Activated CD4-positive, alpha-beta T cell treated with anti-CD3 and anti-CD28 coated beads, Interleukin-2, amount 10 ng/mL, durations not matched to agents 7 days and 5 days (primary cell): ENCODE data around the gene IGFALS. TPM values are rescaled to one million over a fixed set of nuclear protein-coding genes. Genes with fewer than 3 reads are reported as not detected.

ENCODE experiments used
- CTCF ChIA-PET: fragments of 350-600 bp; sonication (Branson Sonifier 250); formaldehyde crosslinking; loops from one replicate; lab custom pipeline; 2021; ENCODE audit warnings: antibody characterized with exemption; lab: Charles Lee
- POLR2A ChIA-PET: fragments of 350-600 bp; sonication (Branson Sonifier 250); formaldehyde crosslinking; loops from one replicate; lab custom pipeline; 2021; ENCODE audit warnings: antibody characterized with exemption; lab: Charles Lee
- DNase-seq: peaks from one replicate; pipeline ENCODE4 v3.0.0-alpha.2; 2020
- H3K27ac Mint-ChIP-seq: one replicate; pipeline ENCODE4 v1.8.0; 2021; ENCODE audit warnings: mild to moderate bottlenecking, moderate library complexity, mixed read lengths
- H3K27me3 Mint-ChIP-seq: one replicate; pipeline ENCODE4 v1.8.0; 2021; ENCODE audit warnings: mixed read lengths
- H3K36me3 Mint-ChIP-seq: one replicate; pipeline ENCODE4 v1.8.0; 2021; ENCODE audit warnings: low read depth, mixed read lengths
- H3K4me1 Mint-ChIP-seq: one replicate; pipeline ENCODE4 v1.8.0; 2021; ENCODE audit warnings: mixed read lengths
- H3K4me3 Mint-ChIP-seq: one replicate; pipeline ENCODE4 v1.8.0; 2021; ENCODE audit warnings: mild to moderate bottlenecking, moderate library complexity, mixed read lengths
- H3K9me3 Mint-ChIP-seq: one replicate; pipeline ENCODE4 v1.8.0; 2021; ENCODE audit warnings: mixed read lengths
- total RNA-seq, 2 experiments: library from RNA; stranded (reverse); gene quantifications; one replicate each; pipeline ENCODE4 v1.2.3, GENCODE V29; 2021

The IGFALS gene
- total RNA-seq, 2 experiments from 2014 or later, result 0.15 TPM; not detected in 1

DNA sequence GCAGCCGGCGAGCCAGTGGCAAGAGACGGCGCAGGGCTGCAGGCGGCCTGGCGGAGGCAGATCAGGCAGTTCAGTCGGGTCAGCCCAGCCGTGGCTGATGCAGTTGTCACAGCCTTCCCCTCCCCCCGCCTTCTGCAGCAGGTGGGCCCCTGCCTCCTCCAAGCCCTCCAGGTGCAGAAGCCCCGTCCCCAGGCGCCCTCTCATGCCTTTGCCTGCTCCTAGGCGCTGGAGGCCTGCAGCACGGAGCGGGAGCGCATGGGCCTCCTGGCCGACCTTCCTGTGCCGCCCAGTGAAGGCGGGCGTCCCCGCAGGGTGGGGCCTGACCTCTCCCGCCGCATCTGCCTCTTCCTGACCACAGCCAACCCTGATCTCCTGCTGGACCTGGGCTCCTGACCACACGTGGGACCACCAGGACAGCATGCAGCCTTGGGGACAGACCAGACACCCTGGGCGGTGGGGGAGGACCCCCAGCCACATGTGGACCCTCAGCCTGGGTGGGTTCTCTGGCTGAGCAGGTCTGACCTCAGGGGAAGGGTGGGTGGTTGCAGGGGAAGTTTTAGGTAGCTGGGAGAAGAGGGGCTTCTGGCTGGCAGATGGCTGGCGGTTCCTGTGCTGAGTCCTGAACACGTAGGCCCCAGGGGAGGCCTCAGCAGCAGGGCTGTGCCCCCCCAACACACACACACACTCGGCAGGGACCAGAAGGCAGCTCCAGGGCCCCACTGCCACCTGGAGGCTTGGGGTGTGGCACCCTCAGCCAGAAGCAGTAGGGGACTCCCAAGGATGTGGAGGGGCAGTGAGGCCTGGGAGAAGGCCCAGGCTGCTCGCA is 17.4 kb downstream of the IGFALS start:
- POLR2A ChIA-PET, result no interaction called here
- Mint-ChIP-seq H3K36me3 (peaks cover 11% of the 10 kb centered on the region), H3K4me3 (no peak overlapping the region), H3K27me3 (no peaks in the 10 kb centered on the region), H3K9me3 (no peaks in the 10 kb centered on the region), H3K27ac (peak overlapping the region; percentile 25), H3K4me1 (peaks cover 11% of the 10 kb centered on the region)
- CTCF ChIA-PET, result interaction anchor here (1.0 to 1.3 kb wide), 2 partner anchors 12 to 70 kb away, joined by 3 to 4 read pairs; partner anchors contain the start of gene MAPK8IP3
- DNase-seq, result no peak

DNA sequence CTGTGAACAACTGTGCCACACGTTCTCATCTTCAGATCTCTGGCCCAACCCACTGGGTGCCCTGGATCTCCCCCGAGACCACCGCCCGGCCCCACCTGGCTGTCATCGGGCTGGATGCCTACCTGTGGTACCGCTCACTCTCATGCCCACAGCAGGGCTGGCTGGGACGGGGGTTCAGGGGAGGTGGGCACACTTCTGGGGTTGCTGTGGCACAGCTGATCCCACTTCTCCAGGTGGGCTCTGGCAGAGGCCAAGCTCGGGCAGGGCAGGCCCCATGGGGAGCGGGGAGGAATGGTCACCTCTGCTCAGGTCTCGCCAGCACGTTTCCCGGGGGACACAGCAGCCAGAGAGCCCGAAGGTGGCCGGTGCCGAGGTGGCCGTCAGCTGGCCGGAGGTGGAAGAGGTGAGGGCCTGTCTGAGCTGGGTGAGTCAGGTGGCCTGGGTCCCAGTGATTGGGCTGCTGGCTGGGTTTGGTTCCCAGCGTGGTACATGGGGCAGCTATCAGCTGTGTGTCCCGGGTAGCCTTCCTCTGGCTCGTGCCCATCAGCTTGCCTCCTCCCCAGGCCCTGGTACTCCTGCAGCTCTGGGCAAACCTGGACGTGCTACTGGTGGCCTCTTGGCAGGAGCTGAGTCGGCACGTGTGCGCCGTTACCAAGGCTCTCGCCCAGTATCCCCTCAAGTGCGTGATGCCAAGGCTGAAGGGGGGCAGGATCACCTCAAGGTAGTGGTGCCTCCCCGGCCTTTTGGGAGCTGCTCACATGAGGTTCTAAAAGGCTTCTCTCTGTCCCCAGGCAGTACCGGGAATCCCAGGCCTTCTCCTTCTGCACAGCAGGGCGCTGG is 18.3 kb downstream of the IGFALS start:
- H3K36me3 Mint-ChIP-seq, result peaks cover 11% of the 10 kb centered on the region
- CTCF ChIA-PET, result interaction anchor here (1.0 to 1.7 kb wide), 5 partner anchors 8 to 69 kb away, joined by 3 to 6 read pairs (median 4); partner anchors contain the start of genes MAPK8IP3, NUBP2 and SPSB3
- H3K27me3 Mint-ChIP-seq, result no peaks in the 10 kb centered on the region
- POLR2A ChIA-PET, result interaction anchor here (1.2 kb wide), 1 partner anchor 7 kb away, joined by 5 read pairs; the partner anchor contains the start of genes NUBP2 and SPSB3
- H3K9me3 Mint-ChIP-seq, result no peaks in the 10 kb centered on the region
- H3K4me3 Mint-ChIP-seq, result peak overlapping the region; percentile 86
- peaks cover 10% of the 10 kb centered on the region for H3K4me1 Mint-ChIP-seq
- no peak overlapping the region for H3K27ac Mint-ChIP-seq
- DNase-seq, result no peak

DNA sequence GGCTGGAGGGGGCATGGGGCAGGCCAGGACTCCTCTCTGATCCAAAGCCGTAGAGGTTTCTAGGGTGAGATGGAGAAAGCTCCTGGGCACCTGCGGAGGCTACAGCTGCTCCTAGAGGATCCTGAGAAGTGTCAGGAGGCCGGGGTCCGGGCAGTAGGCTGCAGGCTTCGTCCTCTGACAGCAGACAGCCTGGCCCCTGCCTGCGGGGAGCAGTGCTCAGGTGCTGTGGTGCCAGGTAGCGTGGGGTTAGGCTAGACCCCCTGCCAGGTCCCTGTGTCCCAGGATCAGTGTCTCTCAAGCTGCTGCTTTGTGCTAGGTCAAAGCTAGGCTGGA is 19.1 kb downstream of the IGFALS start:
- no peak overlapping the region for H3K27ac Mint-ChIP-seq
- CTCF ChIA-PET, result interaction anchor here (0.7 to 1.7 kb wide), 5 partner anchors 9 to 74 kb away, joined by 3 to 6 read pairs (median 4); partner anchors contain the start of genes MAPK8IP3, NUBP2 and SPSB3
- no peak for DNase-seq
- H3K4me3 Mint-ChIP-seq, result peak overlapping the region; percentile 86
- POLR2A ChIA-PET, result interaction anchor here (1.2 kb wide), 1 partner anchor 8 kb away, joined by 5 read pairs; the partner anchor contains the start of genes NUBP2 and SPSB3
- H3K4me1 Mint-ChIP-seq, result peaks cover 13% of the 10 kb centered on the region
- peaks cover 14% of the 10 kb centered on the region for H3K36me3 Mint-ChIP-seq
- no peaks in the 10 kb centered on the region for H3K9me3 Mint-ChIP-seq
- no peaks in the 10 kb centered on the region for H3K27me3 Mint-ChIP-seq

DNA sequence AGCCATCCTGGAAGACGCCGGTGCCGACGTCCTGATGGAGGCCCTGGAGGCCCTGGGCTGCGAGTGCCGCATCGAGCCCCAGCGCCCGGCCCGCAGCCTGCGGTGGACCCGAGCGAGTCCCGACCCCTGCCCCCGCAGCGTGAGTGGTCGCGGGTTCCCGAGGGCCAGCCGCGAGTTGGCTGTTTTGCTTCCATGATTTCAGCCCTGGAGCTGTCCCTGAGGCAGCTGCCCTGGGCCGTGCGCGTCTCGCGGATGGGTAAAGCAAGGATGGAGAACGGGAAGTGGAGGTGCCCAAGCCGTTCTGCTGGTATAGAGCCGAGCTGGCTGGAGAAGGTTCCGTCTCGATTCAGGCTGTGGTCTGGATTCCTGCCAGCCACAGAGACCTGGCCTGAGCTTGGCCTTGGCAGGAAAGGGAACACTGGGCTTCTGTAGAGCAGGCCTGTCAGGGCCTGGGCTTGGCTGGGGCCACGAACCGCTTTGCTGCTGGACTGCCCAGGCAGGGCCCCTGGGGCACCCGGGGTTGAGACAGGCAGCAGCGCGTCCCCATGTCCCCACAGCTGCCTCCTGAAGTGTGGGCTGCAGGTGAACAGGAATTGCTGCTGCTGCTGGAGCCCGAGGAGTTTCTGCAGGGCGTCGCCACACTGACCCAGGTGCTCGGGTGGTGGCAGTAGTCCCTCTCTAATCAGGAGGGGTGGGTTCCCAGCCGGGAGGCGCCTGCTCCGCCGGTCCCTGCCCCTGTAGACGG is 19.6 kb downstream of the IGFALS start:
- POLR2A ChIA-PET, result interaction anchor here (1.2 kb wide), 1 partner anchor 9 kb away, joined by 5 read pairs; the partner anchor contains the start of genes NUBP2 and SPSB3
- peak; percentile 29 for DNase-seq
- Mint-ChIP-seq H3K36me3 (peaks cover 14% of the 10 kb centered on the region), H3K9me3 (no peaks in the 10 kb centered on the region), H3K4me1 (peaks cover 13% of the 10 kb centered on the region), H3K27ac (peak overlapping the region; percentile 81), H3K4me3 (peak overlapping the region; percentile 86), H3K27me3 (no peaks in the 10 kb centered on the region)
- CTCF ChIA-PET, result interaction anchor here (0.6 to 1.7 kb wide), 7 partner anchors 9 to 162 kb away, joined by 3 to 6 read pairs (median 3); partner anchors contain the start of genes MAPK8IP3, NUBP2 and SPSB3

DNA sequence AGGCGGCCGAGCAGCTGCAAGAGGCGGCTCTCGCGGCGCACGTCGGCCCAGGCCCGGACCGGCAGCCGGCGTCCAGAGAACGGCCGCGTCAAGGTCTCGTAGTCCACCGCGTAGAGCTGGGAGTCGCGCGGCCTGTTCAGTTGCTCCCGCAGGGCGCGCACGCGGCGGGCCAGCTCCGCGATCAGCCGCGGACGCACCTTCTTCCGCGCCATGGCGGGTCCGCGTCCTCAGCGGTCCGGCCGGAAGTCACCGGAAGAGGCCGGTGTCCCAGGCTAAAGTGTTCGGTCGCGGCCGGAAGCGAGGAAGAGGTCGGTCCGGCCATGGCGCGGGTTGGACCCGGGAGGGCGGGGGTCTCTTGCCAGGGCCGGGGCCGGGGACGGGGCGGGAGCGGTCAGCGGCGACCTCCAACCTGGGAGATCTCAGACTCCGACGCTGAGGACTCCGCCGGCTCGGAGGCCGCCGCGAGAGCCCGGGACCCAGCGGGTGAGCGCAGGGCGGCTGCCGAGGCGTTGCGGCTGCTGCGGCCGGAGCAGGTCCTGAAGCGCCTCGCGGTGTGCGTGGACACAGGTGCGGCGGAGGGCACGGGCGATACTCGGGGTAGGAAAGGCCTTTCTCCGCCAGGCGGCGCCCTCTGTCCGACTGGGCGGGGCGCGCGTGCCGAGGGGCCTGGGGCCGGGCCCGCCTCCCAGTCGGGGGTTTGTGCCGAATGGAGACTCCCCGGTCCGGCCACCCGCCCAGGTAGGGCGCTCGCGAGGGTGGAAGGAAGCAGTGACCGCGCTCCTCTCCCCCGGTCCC is 20.4 kb downstream of the IGFALS start, which contains the start of gene MRPS34:
MRPS34 (minus strand) TSS at position 227 of the 795 bp plus-strand sequence; CDS start at position 212, 15 bp downstream.
- H3K9me3 Mint-ChIP-seq, result no peaks in the 10 kb centered on the region
- CTCF ChIA-PET, result interaction anchor here (0.9 to 2.4 kb wide), 6 partner anchors 9 to 474 kb away, joined by 3 to 14 read pairs (median 4); partner anchors contain the start of genes MAPK8IP3, NUBP2 and SPSB3
- peak; percentile 81 for DNase-seq
- peak within 1 kb of the TSS; percentile 86 for H3K4me3 Mint-ChIP-seq
- H3K4me1 Mint-ChIP-seq, result peaks cover 13% of the 10 kb centered on the region
- POLR2A ChIA-PET, result interaction anchor here (1.4 kb wide), 1 partner anchor 9 kb away, joined by 6 read pairs; the partner anchor contains the start of genes NUBP2 and SPSB3
- peaks cover 15% of the 10 kb centered on the region for H3K36me3 Mint-ChIP-seq
- no peaks in the 10 kb centered on the region for H3K27me3 Mint-ChIP-seq
- H3K27ac Mint-ChIP-seq, result peak within 1 kb of the TSS; percentile 96

DNA sequence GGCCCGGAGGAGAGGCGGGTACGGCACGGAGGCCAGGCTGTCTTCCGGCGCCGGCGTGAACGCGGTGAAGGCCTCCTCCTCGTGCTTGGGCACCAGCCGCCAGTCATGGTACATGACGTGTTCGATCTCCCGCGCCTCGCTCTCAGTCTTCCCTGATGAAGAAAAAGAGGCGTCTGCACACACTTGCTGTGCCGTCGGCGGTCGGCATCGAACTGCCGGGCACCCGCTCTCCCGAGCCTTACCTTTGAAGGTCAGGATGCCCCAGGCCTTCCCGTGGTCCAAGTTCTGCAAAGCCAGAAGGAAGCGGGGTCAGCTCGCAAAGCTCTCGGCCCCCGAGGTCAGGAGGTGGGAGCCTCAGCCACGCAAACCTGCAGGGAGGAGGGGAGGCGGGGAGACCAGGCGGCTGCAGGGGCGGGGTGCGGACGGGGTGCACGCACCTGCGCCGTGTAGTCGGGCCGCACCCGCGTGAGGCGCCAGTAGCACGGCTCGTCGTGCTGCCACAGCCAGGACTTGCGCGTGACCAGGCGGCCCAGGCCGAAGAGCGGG is 21.1 kb downstream of the IGFALS start, which contains the start of gene EME2:
EME2 (plus strand) TSS at position 449 of the 546 bp plus-strand sequence. CDS start 418 bp downstream, outside the sequence.
- Mint-ChIP-seq H3K27me3 (no peaks in the 10 kb centered on the region), H3K4me1 (peaks cover 13% of the 10 kb centered on the region), H3K4me3 (peak within 1 kb of the TSS; percentile 86), H3K9me3 (no peaks in the 10 kb centered on the region), H3K27ac (peak within 1 kb of the TSS; percentile 96), H3K36me3 (peaks cover 19% of the 10 kb centered on the region)
- POLR2A ChIA-PET, result interaction anchor here (1.4 kb wide), 1 partner anchor 10 kb away, joined by 6 read pairs; the partner anchor contains the start of genes NUBP2 and SPSB3
- CTCF ChIA-PET, result interaction anchor here (1.0 to 2.4 kb wide), 3 partner anchors 10 to 475 kb away, joined by 3 to 14 read pairs (median 8); partner anchors contain the start of genes MAPK8IP3, NUBP2 and SPSB3
- DNase-seq, result peak; percentile 59

DNA sequence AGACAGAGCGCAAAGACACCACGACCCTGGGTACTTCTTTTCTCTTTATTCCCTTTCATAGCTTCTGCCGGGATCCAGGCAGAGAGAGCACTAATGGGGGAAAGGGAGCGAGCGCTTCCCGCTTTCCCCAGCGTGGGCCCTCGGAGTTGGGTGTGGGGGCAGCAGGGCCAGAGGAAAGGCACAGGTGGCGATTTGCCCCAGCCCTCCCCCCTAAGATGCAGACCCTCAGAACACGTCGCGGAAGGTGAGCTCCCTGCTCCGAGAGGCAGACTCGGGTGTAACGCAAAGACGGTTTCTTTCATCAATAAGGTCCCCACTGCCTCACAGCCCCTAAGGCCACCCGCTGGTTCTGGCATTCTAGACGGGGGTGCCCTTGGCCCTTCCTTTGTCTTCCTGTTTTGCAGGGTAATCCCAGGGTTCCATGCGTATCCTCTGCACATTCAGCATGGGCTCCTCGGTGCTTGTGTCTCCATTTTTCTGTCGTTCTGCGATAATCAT is 21.6 kb downstream of the IGFALS start:
- Mint-ChIP-seq H3K27ac (peak overlapping the region; percentile 93), H3K9me3 (no peaks in the 10 kb centered on the region), H3K27me3 (no peaks in the 10 kb centered on the region), H3K4me3 (peak overlapping the region; percentile 86), H3K4me1 (peaks cover 13% of the 10 kb centered on the region), H3K36me3 (peaks cover 19% of the 10 kb centered on the region)
- no peak for DNase-seq
- ChIA-PET POLR2A (interaction anchor here (1.4 kb wide), 1 partner anchor 11 kb away, joined by 6 read pairs; the partner anchor contains the start of genes NUBP2 and SPSB3), CTCF (interaction anchor here (1.0 to 2.4 kb wide), 2 partner anchors 11 to 476 kb away, joined by 3 to 14 read pairs; partner anchors contain the start of genes NUBP2 and SPSB3)

DNA sequence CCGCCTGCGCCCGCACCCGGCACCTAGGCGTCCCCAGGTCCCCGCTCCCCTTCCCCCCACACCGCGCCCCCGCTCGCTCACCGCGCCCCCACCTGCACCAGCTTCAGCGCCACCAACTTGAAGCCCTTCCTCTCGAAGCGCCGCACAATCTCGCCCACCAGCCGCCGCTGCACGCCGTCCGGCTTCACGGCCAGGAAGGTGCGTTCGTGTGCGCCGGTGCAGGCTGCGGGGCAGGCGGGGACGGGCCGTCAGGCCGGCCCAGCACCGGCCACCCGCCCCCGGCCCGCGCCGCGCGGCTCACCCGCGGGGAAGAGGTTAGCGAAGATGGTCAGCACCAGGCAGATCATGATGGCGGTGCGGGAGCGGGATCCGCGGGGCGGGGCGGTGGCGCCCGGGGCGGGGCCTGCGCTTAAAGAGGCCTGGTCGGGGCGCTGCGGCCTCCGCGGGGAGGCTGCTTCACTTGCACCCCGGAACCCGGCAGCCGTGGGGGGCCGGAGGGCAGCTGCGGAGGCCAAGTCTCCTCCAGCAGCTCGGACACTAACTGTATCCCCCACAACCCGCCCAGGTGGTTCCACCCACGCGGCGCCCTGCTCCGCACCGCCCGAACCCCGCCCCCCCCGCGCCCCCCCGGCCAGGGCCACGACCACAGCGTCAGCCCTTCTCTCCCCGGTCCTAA is 22.2 kb downstream of the IGFALS start, which contains the start of gene NME3:
NME3 (minus strand) TSS at position 356 of the 676 bp plus-strand sequence; CDS start at position 347, 9 bp downstream.
- H3K9me3 Mint-ChIP-seq, result no peaks in the 10 kb centered on the region
- peak within 1 kb of the TSS; percentile 93 for H3K27ac Mint-ChIP-seq
- no peaks in the 10 kb centered on the region for H3K27me3 Mint-ChIP-seq
- H3K4me1 Mint-ChIP-seq, result peaks cover 13% of the 10 kb centered on the region
- DNase-seq, result peak; percentile 76
- peak within 1 kb of the TSS; percentile 86 for H3K4me3 Mint-ChIP-seq
- peaks cover 16% of the 10 kb centered on the region for H3K36me3 Mint-ChIP-seq
- POLR2A ChIA-PET, result no interaction called here
- CTCF ChIA-PET, result interaction anchor here (1.0 to 2.4 kb wide), 3 partner anchors 11 to 233 kb away, joined by 3 to 14 read pairs (median 3); partner anchors contain the start of genes NUBP2 and SPSB3

DNA sequence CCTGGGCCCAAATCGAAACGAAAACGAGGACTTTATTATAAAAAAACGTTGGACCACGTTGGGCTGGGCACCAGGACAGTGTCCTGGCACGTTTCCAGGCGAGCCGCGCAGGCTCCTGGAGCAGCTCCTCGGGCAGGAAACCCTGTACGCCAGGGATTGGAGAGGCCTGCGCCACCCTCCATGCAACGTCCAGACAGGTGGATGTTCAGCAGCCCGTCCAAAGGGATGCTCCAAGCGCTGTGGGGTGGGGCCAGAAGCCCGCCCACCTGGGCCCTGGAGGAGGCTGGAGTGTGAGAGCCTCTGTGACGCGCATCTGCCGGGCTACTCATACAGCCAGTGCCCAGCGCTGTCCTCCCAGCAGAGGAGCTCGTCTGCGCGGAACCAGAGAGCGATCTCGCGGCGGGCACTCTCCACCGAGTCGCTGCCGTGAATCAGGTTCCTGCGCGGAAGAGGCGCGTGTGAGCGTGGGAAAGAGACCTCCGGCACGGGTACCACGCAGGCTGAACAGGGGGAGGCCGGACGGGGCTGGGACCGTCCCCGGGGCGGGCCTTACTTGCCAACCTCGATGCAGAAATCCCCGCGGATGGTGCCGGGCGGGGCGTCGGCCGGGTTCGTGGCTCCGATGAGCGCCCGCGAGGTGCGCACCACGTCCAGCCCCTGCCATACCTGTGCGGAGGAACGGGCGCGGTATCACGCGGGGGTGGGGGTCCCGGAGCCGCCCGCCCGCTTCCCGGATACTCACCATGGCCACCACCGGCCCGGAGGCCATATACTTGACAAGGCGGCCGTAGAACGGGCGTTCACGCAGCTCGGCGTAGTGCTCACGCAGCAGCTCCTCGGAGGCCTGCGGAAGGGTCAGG is 22.9 kb downstream of the IGFALS start:
- Mint-ChIP-seq H3K9me3 (no peaks in the 10 kb centered on the region), H3K4me1 (peaks cover 13% of the 10 kb centered on the region), H3K4me3 (peak overlapping the region; percentile 86), H3K27ac (peak overlapping the region; percentile 69), H3K36me3 (peaks cover 16% of the 10 kb centered on the region), H3K27me3 (no peaks in the 10 kb centered on the region)
- DNase-seq, result peak; percentile 37
- POLR2A ChIA-PET, result interaction anchor here (0.6 kb wide), 1 partner anchor 1112 kb away, joined by 4 read pairs; the partner anchor contains the start of gene FLYWCH2
- CTCF ChIA-PET, result interaction anchor here (1.0 to 1.4 kb wide), 2 partner anchors 12 to 234 kb away, joined by 3 read pairs; no protein-coding TSS in a partner anchor
